NT2/D1 (cell line): ENCODE results near the gene SLC35F3.
A peak's percentile ranks its signal among the peaks of the same experiment; 100 is the strongest.

Experiments used
- DNase-seq: peaks from one replicate; pipeline ENCODE4 v3.0.0-alpha.2; 2011; ENCODE audit warnings: low read depth, low spot score
- H3K27me3 ChIP-seq: 2 replicates; pipeline ENCODE4 v1.6.0; 2011; ENCODE audit warnings: mild to moderate bottlenecking; ENCODE audit not compliant: insufficient read length, insufficient read depth
- H3K36me3 ChIP-seq: 2 replicates; pipeline ENCODE4 v1.6.1; 2011; ENCODE audit warnings: mild to moderate bottlenecking, low read length, mixed read lengths; ENCODE audit not compliant: insufficient read depth, insufficient read length
- H3K4me1 ChIP-seq: 2 replicates; pipeline ENCODE4 v1.5.1; 2011; ENCODE audit not compliant: insufficient read depth, insufficient read length
- H3K4me3 ChIP-seq: 2 replicates; pipeline ENCODE4 v1.5.1; 2011; ENCODE audit warnings: low read depth; ENCODE audit not compliant: insufficient read length
- H3K9ac ChIP-seq: 2 replicates; pipeline ENCODE4 v1.6.0; 2011; ENCODE audit warnings: low read depth; ENCODE audit not compliant: insufficient read length
- H3K9me3 ChIP-seq: 2 replicates; pipeline ENCODE4 v1.5.1; 2011; ENCODE audit warnings: mild to moderate bottlenecking, low read length; ENCODE audit not compliant: insufficient read depth
- SUZ12 ChIP-seq: IDR thresholded peaks from 2 replicates; pipeline ENCODE4 v1.6.1; 2011; ENCODE audit not compliant: insufficient read length, insufficient read depth; ENCODE audit errors: extremely low read depth
- YY1 ChIP-seq: IDR thresholded peaks from 2 replicates; pipeline ENCODE4 v1.6.1; 2011; ENCODE audit not compliant: insufficient read length, insufficient read depth
- ZNF274 ChIP-seq: IDR thresholded peaks from 2 replicates; pipeline ENCODE4 v1.6.1; 2011; ENCODE audit warnings: mild to moderate bottlenecking, low read depth, low read length

Gene SLC35F3

GRCh38 chr1:234362558-234362957 lies 458.1 kb downstream of the SLC35F3 start:
- no peak for TF ChIP-seq SUZ12
- no peak for TF ChIP-seq YY1
- no peak for TF ChIP-seq ZNF274
- Histone ChIP-seq H3K9ac (no peak overlapping the region), H3K9me3 (no peaks in the 10 kb centered on the region), H3K4me1 (no peaks in the 10 kb centered on the region), H3K36me3 (no peaks in the 10 kb centered on the region), H3K4me3 (no peak overlapping the region), H3K27me3 (no peaks in the 10 kb centered on the region)
- DNase-seq: no peak

- H3K4me3 ChIP-seq: no peak overlapping the region
- no peak for DNase-seq
- H3K9me3 ChIP-seq: no peaks in the 10 kb centered on the region
- no peaks in the 10 kb centered on the region for H3K36me3 ChIP-seq
- H3K27me3 ChIP-seq: no peaks in the 10 kb centered on the region
- TF ChIP-seq YY1: no peak
- no peak for TF ChIP-seq ZNF274
- no peak for TF ChIP-seq SUZ12
- H3K9ac ChIP-seq: no peak overlapping the region
- H3K4me1 ChIP-seq: no peaks in the 10 kb centered on the region
These were observed 464.0 kb downstream of the SLC35F3 start for GRCh38 chr1:234368320-234369032.

- H3K9me3 ChIP-seq: no peaks in the 10 kb centered on the region
- H3K36me3 ChIP-seq: no peaks in the 10 kb centered on the region
- H3K4me1 ChIP-seq: no peaks in the 10 kb centered on the region
- TF ChIP-seq YY1 (no peak), SUZ12 (no peak), ZNF274 (no peak)
- H3K27me3 ChIP-seq: no peaks in the 10 kb centered on the region
- no peak overlapping the region for H3K4me3 ChIP-seq
- no peak for DNase-seq
- H3K9ac ChIP-seq: no peak overlapping the region
These were observed 464.6 kb downstream of the SLC35F3 start for GRCh38 chr1:234369033-234369430.

- Histone ChIP-seq H3K4me1 (no peaks in the 10 kb centered on the region), H3K9ac (no peak overlapping the region), H3K27me3 (no peaks in the 10 kb centered on the region), H3K36me3 (peaks cover 6% of the 10 kb centered on the region), H3K9me3 (no peaks in the 10 kb centered on the region), H3K4me3 (no peak overlapping the region)
- no peak for TF ChIP-seq YY1
- TF ChIP-seq SUZ12: no peak
- no peak for TF ChIP-seq ZNF274
- DNase-seq: no peak
These were observed 465.3 kb downstream of the SLC35F3 start for GRCh38 chr1:234369784-234370183.

- H3K27me3 ChIP-seq: no peaks in the 10 kb centered on the region
- H3K36me3 ChIP-seq: peaks cover 21% of the 10 kb centered on the region
- H3K9ac ChIP-seq: no peak overlapping the region
- H3K4me1 ChIP-seq: no peaks in the 10 kb centered on the region
- no peak overlapping the region for H3K4me3 ChIP-seq
- DNase-seq: no peak
- TF ChIP-seq ZNF274: no peak
- TF ChIP-seq SUZ12: no peak
- TF ChIP-seq YY1: no peak
- no peaks in the 10 kb centered on the region for H3K9me3 ChIP-seq
These were observed 466.9 kb downstream of the SLC35F3 start for GRCh38 chr1:234371414-234371813.

- H3K9ac ChIP-seq: peak overlapping the region; percentile 83
- H3K9me3 ChIP-seq: no peaks in the 10 kb centered on the region
- H3K36me3 ChIP-seq: peaks cover 27% of the 10 kb centered on the region
- TF ChIP-seq ZNF274 (no peak), YY1 (no peak), SUZ12 (no peak)
- DNase-seq: no peak
- H3K27me3 ChIP-seq: no peaks in the 10 kb centered on the region
- H3K4me1 ChIP-seq: no peaks in the 10 kb centered on the region
- peak overlapping the region; percentile 82 for H3K4me3 ChIP-seq
These were observed 467.7 kb downstream of the SLC35F3 start for GRCh38 chr1:234372011-234372757.

- no peaks in the 10 kb centered on the region for H3K27me3 ChIP-seq
- TF ChIP-seq SUZ12 (no peak), ZNF274 (no peak), YY1 (no peak)
- no peaks in the 10 kb centered on the region for H3K4me1 ChIP-seq
- peak within 1 kb of the TSS; percentile 83 for H3K9ac ChIP-seq
- H3K36me3 ChIP-seq: peaks cover 38% of the 10 kb centered on the region
- peak within 1 kb of the TSS; percentile 82 for H3K4me3 ChIP-seq
- H3K9me3 ChIP-seq: no peaks in the 10 kb centered on the region
- peak; percentile 96 for DNase-seq
These were observed 468.8 kb downstream of the SLC35F3 start, which contains the start of gene COA6 for GRCh38 chr1:234373064-234373958. Gene COA6 (plus strand): TSS chr1:234373456. CDS start chr1:234373467, 11 bp downstream.
